Upper lobe of left lung (tissue), 4 donors: ENCODE data around the gene CRYBB1.

Source experiments
- POLR2A ChIP-seq, 4 donors: fragments of 450-650 bp; IDR thresholded peaks; one replicate each; pipeline ENCODE4 v1.5.1; 2016 to 2017; ENCODE audit warnings: antibody characterized with exemption in 4 of 4, mild to moderate bottlenecking in 2 of 4
- TF ChIP-seq, protein P1 (sequence below), 6 experiments: fragments of 450-650 bp in 4 of 6; fragments of 200-600 bp in 2 of 6; sonication (generic) in 2 of 6; IDR thresholded peaks; one replicate each; pipeline ENCODE4 v1.5.1; 2016 to 2019; ENCODE audit warnings: antibody characterized with exemption in 6 of 6

DNA sequence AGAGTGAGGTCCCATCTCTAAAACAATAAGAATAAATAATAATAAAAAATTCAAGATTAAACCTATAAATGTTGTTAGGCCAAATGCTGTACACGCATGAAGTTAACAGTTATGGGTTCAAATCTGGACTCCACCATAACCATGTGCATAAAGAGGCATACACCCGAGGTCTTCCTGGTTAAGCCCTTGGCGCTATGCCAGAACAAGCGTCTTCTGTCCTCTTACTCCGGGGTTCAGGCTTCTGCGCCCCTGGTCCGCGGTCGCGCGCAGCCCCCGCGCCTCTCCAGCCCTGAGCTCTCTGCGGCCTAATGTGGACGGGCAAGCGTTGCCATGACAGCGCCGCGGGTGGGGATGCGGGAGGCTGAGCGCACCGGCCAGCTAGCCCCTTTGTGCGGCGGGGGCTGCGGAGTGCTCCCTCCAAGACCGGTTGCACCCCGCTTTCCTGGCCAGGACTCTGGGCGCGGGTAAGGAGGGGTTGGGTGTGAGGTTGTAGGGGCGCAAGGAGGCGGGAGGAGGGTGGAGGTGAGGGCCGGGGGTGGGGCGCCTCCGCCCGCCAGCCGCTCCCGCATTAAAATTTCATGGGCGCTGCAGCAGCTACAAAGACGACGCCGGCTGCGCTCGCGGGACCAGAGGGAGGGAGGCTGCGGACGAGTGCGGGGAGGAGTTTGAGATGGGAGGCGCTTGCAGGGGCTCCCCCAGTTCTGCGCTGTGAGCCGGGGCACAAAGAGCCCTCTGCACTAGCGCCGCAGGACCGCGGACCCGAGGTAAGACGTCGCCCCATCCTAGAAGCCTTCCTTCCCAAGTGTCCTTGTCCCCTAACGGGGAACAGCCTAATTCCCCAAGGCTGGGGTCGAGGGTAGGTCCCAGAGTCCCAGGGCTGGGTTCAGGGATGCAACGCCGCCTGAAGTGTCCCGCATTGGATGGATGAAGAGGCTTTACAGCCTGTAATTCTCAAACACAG lies 39.3 kb upstream of the CRYBB1 start, which contains the start of gene MIAT:
- TF ChIP-seq POLR2A (IDR thresholded peaks at IDR 0.05): no peak
- TF ChIP-seq, protein P1, sequence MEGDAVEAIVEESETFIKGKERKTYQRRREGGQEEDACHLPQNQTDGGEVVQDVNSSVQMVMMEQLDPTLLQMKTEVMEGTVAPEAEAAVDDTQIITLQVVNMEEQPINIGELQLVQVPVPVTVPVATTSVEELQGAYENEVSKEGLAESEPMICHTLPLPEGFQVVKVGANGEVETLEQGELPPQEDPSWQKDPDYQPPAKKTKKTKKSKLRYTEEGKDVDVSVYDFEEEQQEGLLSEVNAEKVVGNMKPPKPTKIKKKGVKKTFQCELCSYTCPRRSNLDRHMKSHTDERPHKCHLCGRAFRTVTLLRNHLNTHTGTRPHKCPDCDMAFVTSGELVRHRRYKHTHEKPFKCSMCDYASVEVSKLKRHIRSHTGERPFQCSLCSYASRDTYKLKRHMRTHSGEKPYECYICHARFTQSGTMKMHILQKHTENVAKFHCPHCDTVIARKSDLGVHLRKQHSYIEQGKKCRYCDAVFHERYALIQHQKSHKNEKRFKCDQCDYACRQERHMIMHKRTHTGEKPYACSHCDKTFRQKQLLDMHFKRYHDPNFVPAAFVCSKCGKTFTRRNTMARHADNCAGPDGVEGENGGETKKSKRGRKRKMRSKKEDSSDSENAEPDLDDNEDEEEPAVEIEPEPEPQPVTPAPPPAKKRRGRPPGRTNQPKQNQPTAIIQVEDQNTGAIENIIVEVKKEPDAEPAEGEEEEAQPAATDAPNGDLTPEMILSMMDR (IDR thresholded peaks at IDR 0.05): no peak
